ENCODE measurements around the gene FAM53B.
"Not testable (repeated sequence)": the region's sequence is repeated elsewhere in the genome, so short reads cannot be mapped to it uniquely, and the experiment has no call there.

FAM53B gene

DNA sequence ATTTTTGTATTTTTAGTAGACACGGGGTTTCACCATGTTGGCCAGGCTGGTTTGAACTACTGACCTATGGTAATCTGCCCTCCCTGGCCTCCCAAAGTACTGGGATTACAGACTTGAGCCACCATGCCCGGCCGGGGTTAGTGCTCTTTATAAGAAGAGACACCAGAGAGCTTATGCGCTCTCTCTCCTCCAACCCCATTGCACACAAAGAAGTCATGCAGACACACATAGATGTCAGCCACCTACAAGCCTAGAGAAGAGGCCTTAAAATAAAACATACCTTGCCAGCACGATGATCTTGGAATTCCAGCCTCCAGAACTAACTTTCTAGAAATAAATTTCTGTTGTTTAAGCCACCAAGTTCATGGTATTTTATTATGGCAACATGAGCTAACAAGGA is 10.0 kb upstream of the FAM53B start:
- TF ChIP-seq POLR2AphosphoS5 (IDR thresholded peaks at IDR 0.05; ENCODE audit: low read depth, low read length) (no peak), TAF1 (IDR thresholded peaks at IDR 0.05; ENCODE audit: borderline replicate concordance, low read depth, low read length) (no peak), POLR2A (IDR thresholded peaks at IDR 0.05; ENCODE audit: low read depth, low read length) (no peak)
- FAIRE-seq, result no peak
- DNase-seq (ENCODE audit: insufficient read length), result no peak

DNA sequence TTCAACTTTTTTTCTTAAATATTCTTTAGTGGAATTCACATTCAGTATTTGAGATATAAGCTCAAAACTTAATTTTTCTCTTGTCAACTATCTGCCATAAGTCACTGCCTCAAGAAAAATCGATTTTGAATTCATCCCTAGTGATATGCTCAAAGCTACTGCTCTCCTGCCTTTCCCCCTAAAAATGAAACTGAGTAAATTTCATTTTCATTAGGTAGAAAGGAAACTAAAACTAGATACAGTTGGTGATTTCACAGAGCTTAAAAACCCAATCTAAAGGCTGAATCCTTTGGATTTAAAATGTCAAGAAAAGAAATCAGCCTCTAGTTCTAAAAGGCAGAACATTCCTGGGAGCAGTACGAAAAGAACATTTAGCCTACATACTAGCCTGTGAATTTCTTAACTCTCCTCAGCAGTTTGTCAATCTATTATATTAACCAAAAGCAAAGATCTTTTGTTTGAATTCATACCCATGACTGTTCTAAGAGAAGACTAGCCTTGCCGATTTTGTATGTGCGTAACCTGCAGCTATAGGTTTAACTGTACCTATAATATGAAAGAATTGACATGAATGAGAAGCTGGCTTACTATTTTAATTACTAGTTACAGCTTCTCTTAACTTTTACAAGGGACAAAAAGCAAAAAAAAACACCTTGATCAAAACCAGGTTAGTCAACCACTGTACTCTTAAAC is 4.9 kb upstream of the FAM53B start:
- DNase-seq (ENCODE audit: insufficient read length), result no peak
- TF ChIP-seq POLR2A (IDR thresholded peaks at IDR 0.05; ENCODE audit: low read depth, low read length) (no peak), POLR2AphosphoS5 (IDR thresholded peaks at IDR 0.05; ENCODE audit: low read depth, low read length) (no peak), TAF1 (IDR thresholded peaks at IDR 0.05; ENCODE audit: borderline replicate concordance, low read depth, low read length) (no peak)
- peak; percentile 89 for FAIRE-seq

DNA sequence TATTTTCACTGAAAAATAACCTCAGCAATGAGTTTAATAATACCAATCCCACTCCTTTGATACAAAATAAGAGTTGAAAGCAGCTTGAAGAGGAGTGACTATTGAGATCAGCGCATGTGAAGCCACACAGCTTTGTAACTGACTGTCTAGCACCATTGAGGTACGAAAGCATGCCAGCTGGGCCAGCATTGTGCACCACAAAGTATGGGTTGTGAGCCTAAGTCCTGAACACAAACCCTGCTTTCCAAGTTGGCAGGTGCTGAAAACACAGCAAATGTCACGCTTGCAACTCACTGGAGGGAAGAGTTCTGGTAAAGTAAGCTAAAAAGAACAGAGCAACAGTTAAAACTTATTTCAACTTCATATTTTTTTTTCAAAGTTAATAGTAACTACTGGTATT is 4.0 kb upstream of the FAM53B start:
- DNase-seq (ENCODE audit: insufficient read length) (no peak), FAIRE-seq (no peak)
- TF ChIP-seq POLR2A (IDR thresholded peaks at IDR 0.05; ENCODE audit: low read depth, low read length), result no peak
- no peak for TF ChIP-seq POLR2AphosphoS5 (IDR thresholded peaks at IDR 0.05; ENCODE audit: low read depth, low read length)
- TF ChIP-seq TAF1 (IDR thresholded peaks at IDR 0.05; ENCODE audit: borderline replicate concordance, low read depth, low read length), result no peak

- no peak for DNase-seq (ENCODE audit: insufficient read length)
- FAIRE-seq, result no peak
- no peak for TF ChIP-seq POLR2A (IDR thresholded peaks at IDR 0.05; ENCODE audit: low read depth, low read length)
- TF ChIP-seq TAF1 (IDR thresholded peaks at IDR 0.05; ENCODE audit: borderline replicate concordance, low read depth, low read length), result no peak
Measured at GRCh38 chr10:124747745-124748144, 3.6 kb upstream of the FAM53B start.

GRCh38 chr10:124746992-124747391 is 2.8 kb upstream of the FAM53B start:
- no peak for FAIRE-seq

GRCh38 chr10:124746447-124746846 is 2.3 kb upstream of the FAM53B start:
- DNase-seq (ENCODE audit: insufficient read length); FAIRE-seq: not testable (repeated sequence)

More at GRCh38 chr10:124746992-124747391, 2.8 kb upstream of the FAM53B start:
- DNase-seq (ENCODE audit: insufficient read length), result no peak
- TF ChIP-seq POLR2A (IDR thresholded peaks at IDR 0.05; ENCODE audit: low read depth, low read length), result no peak
- TF ChIP-seq TAF1 (IDR thresholded peaks at IDR 0.05; ENCODE audit: borderline replicate concordance, low read depth, low read length), result no peak
- TF ChIP-seq POLR2AphosphoS5 (IDR thresholded peaks at IDR 0.05; ENCODE audit: low read depth, low read length), result no peak

GRCh38 chr10:124745673-124746072 is 1.5 kb upstream of the FAM53B start:
- no peak for DNase-seq (ENCODE audit: insufficient read length)
- TF ChIP-seq TAF1 (IDR thresholded peaks at IDR 0.05; ENCODE audit: borderline replicate concordance, low read depth, low read length), result no peak
- no peak for TF ChIP-seq POLR2A (IDR thresholded peaks at IDR 0.05; ENCODE audit: low read depth, low read length)
- no peak for TF ChIP-seq POLR2AphosphoS5 (IDR thresholded peaks at IDR 0.05; ENCODE audit: low read depth, low read length)
- no peak for FAIRE-seq

DNA sequence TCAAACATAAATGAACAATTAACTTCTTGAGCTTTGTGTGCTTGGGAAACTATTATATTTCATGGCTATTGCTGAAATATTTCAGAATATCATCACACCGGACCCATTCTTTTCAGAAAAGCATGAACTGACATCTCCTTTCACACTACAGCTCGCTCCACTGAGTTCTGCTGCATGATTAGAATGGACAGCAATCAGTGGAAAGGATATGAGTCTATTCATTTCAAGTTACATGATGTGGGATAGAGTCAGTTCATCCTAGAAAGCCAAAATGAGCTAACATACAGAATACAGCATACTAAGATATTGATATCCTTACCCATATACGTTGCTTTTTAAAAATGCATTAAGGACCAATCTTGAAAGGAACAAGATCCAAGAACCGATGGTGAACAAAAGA is 1.1 kb upstream of the FAM53B start:
- TF ChIP-seq POLR2A (IDR thresholded peaks at IDR 0.05; ENCODE audit: low read depth, low read length) (no peak), TAF1 (IDR thresholded peaks at IDR 0.05; ENCODE audit: borderline replicate concordance, low read depth, low read length) (no peak), POLR2AphosphoS5 (IDR thresholded peaks at IDR 0.05; ENCODE audit: low read depth, low read length) (no peak)
- FAIRE-seq, result no peak
- DNase-seq (ENCODE audit: insufficient read length), result no peak

- FAIRE-seq (no peak), DNase-seq (ENCODE audit: insufficient read length) (no peak)
Measured at GRCh38 chr10:124743191-124744101, 732 bp downstream of the FAM53B start.

DNA sequence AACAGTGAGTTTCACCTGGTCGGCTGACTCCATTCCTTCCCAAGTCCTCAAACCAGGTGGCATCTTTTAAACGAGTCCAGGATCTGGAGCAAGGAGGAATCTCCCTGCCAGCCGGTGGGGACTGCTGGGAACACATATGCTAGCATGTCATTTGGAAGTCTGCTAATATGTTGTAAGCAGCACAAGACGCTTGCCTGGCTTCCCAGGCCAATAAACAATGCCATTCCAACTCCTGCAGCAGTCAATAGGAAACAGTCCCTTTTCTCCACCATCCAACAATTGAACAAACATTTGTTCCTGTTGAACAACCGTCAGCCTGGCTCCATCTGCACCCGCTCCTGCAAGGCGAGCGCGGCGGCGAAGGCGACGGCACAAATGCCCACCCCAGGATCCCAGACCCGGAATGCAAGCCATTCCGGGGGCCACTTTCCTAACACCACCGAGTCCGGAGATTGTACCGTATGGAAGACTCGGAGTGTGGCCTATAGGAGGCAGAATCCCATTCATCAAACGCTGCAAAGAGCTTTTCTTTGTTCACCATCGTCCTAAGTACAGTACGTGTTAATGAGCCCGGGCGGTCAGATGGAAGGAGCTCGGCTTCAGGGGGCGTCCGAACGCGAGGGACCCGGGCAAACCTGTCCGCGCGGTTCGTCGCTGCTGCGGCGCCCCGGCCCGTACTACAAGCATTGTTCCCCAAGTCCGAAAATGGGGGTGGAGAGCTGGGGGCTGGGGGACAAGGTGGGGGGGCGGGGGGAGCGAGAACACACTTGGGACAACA is 1.6 kb downstream of the FAM53B start:
- no peak for DNase-seq (ENCODE audit: insufficient read length)
- FAIRE-seq, result peak; percentile 14
- TF ChIP-seq POLR2A (IDR thresholded peaks at IDR 0.05; ENCODE audit: low read depth, low read length) (no peak), POLR2AphosphoS5 (IDR thresholded peaks at IDR 0.05; ENCODE audit: low read depth, low read length) (no peak), TAF1 (IDR thresholded peaks at IDR 0.05; ENCODE audit: borderline replicate concordance, low read depth, low read length) (no peak)

More at GRCh38 chr10:124743191-124744101, 732 bp downstream of the FAM53B start:
- TF ChIP-seq POLR2A (IDR thresholded peaks at IDR 0.05; ENCODE audit: low read depth, low read length) (no peak), POLR2AphosphoS5 (IDR thresholded peaks at IDR 0.05; ENCODE audit: low read depth, low read length) (no peak), TAF1 (IDR thresholded peaks at IDR 0.05; ENCODE audit: borderline replicate concordance, low read depth, low read length) (no peak)

DNA sequence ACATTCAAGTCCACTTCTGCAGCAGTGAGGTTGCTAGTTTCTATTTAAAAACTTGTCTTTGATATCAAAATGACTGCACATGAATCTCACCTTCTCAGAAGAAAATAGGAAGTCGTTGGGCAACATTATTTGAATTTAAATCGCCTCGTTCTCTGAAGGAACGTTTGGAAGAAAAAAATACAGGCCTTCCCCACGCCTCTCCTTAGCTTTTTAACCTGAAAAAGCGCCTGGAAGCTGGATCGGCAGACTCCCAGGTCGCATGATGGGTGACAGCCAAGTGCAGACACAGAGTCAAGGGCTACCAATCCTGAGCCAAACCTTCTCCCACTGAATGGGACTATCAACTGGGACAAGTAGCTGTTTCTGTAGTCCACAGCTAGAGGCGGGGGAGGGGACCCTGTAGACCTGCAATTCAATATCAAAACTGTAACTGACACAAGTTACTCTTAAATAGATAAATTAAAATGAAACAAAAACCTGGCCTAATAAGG is 2.2 kb downstream of the FAM53B start:
- FAIRE-seq, result peak; percentile 42
- no peak for TF ChIP-seq POLR2AphosphoS5 (IDR thresholded peaks at IDR 0.05; ENCODE audit: low read depth, low read length)
- no peak for TF ChIP-seq POLR2A (IDR thresholded peaks at IDR 0.05; ENCODE audit: low read depth, low read length)
- TF ChIP-seq TAF1 (IDR thresholded peaks at IDR 0.05; ENCODE audit: borderline replicate concordance, low read depth, low read length), result no peak
- no peak for DNase-seq (ENCODE audit: insufficient read length)

All from GM12892 (cell line).